ENCODE results near the gene ASPSCR1.

- TF ChIP-seq CTCF (IDR thresholded peaks at IDR 0.05) (no peak), POLR2A (IDR thresholded peaks at IDR 0.05) (no peak)
Observed at GRCh38 chr17:82056729-82057621, 79.5 kb downstream of the ASPSCR1 start.

Data from esophagus squamous epithelium (tissue), 4 donors.